HCT116 (cell line): ENCODE data around the gene FAM228B. TPM values are rescaled to one million over a fixed set of nuclear protein-coding genes. Genes with fewer than 3 reads are reported as not detected.
"Not testable (repeated sequence)": the region's sequence is repeated elsewhere in the genome, so short reads cannot be mapped to it uniquely, and the experiment has no call there.

ENCODE experiments used
- ATAC-seq: fragments of 200-7000 bp; cut with Tn5 transposase; 2 replicates; pipeline ENCODE4 v1.9.1; 2020; ENCODE audit warnings: mild to moderate bottlenecking, moderate library complexity
- BruUV-seq: library from RNA; stranded (reverse); fragments of 400-500 nt; replicated peaks from 2 replicates; lab custom pipeline; 2021; lab: Mats Ljungman, UMichigan
- CTCF ChIA-PET: fragments of 300-600 bp; sonication (Branson Sonifier 250); formaldehyde crosslinking; loops from one replicate; lab custom pipeline; 2021; ENCODE audit warnings: antibody characterized with exemption; lab: Charles Lee
- POLR2A ChIA-PET: fragments of 300-600, 350-600 bp; sonication (Branson Sonifier 250); formaldehyde crosslinking; loops from one replicate; lab custom pipeline; 2021; ENCODE audit warnings: antibody characterized with exemption; lab: Charles Lee
- RAD21 ChIA-PET, 2 experiments: fragments of 300-600 bp; sonication (Branson Sonifier 250); formaldehyde crosslinking; loops; one replicate each; lab custom pipeline; 2023; ENCODE audit warnings: low total read pairs in 2 of 2; ENCODE audit not compliant: uncharacterized antibody in 2 of 2, unreplicated experiment in 2 of 2, low non-redundant PET in 1 of 2; lab: Charles Lee
- DNase-seq: peaks from one replicate; pipeline ENCODE4 v3.0.0-alpha.2; 2010; ENCODE audit warnings: low read depth, low spot score
- H2AFZ ChIP-seq: fragments of 200-600 bp; shearing (Covaris generic), sonication (generic); 2 replicates; pipeline ENCODE4 v1.6.1; 2017; ENCODE audit warnings: low read depth, mixed run types, mixed read lengths, antibody characterized with exemption, low read length; ENCODE audit not compliant: poor library complexity, severe bottlenecking
- H3K27ac ChIP-seq: 2 replicates; pipeline ENCODE4 v1.5.1; 2012; ENCODE audit warnings: low read depth, low read length
- H3K27me3 ChIP-seq: fragments of 200-600 bp; sonication (generic); 2 replicates; pipeline ENCODE4 v1.6.1; 2016; ENCODE audit warnings: mixed run types, low read length, mixed read lengths; ENCODE audit not compliant: insufficient read depth
- H3K36me3 ChIP-seq, 2 experiments: fragments of 200-500 bp in 1 of 2; fragments of 200-600 bp in 1 of 2; sonication (Bioruptor generic) in 1 of 2; sonication (generic) in 1 of 2; 2 replicates each; pipeline versions ENCODE4 v1.5.1 to v1.6.1; 2014 to 2016; ENCODE audit warnings: low read length in 2 of 2, inconsistent platforms in 1 of 2, mixed read lengths in 1 of 2, mixed run types in 1 of 2; ENCODE audit not compliant: insufficient read depth in 2 of 2, control insufficient read depth in 1 of 2
- H3K4me1 ChIP-seq, 2 experiments: fragments of 200-600 bp in 1 of 2; sonication (generic) in 1 of 2; 2 replicates each; pipeline versions ENCODE4 v1.5.1 to v1.6.1; 2012 to 2017; ENCODE audit warnings: low read length in 2 of 2, inconsistent platforms in 1 of 2, mild to moderate bottlenecking in 1 of 2, mixed read lengths in 1 of 2, mixed run types in 1 of 2, moderate library complexity in 1 of 2; ENCODE audit not compliant: insufficient read depth in 2 of 2, control insufficient read depth in 1 of 2
- H3K4me2 ChIP-seq: fragments of 200-600 bp; sonication (generic); 2 replicates; pipeline ENCODE4 v1.6.1; 2017; ENCODE audit warnings: mixed run types, low read length, mixed read lengths
- H3K4me3 ChIP-seq, 2 experiments: fragments of 200-600 bp in 1 of 2; sonication (generic) in 1 of 2; replicated peaks in 1 of 2; 2 replicates each; pipeline ENCODE4 v1.5.1; 2011 to 2016; ENCODE audit warnings: low read length in 2 of 2, control low read depth in 1 of 2, low read depth in 1 of 2, mild to moderate bottlenecking in 1 of 2, mixed read lengths in 1 of 2, mixed run types in 1 of 2
- H3K79me2 ChIP-seq: fragments of 200-600 bp; sonication (generic); 2 replicates; pipeline ENCODE4 v1.6.1; 2017; ENCODE audit warnings: mild to moderate bottlenecking, mixed run types, low read length, moderate library complexity, mixed read lengths; ENCODE audit not compliant: insufficient read depth
- H3K9ac ChIP-seq: fragments of 200-600 bp; sonication (generic); 2 replicates; pipeline ENCODE4 v1.6.1; 2016; ENCODE audit warnings: low read length, mixed read lengths
- H3K9me2 ChIP-seq: fragments of 200-600 bp; sonication (generic), shearing (Covaris generic); 2 replicates; pipeline ENCODE4 v1.6.1; 2017; ENCODE audit warnings: mixed run types, mild to moderate bottlenecking, moderate library complexity; ENCODE audit not compliant: insufficient read depth
- H3K9me3 ChIP-seq, 2 experiments: fragments of 200-500 bp in 1 of 2; fragments of 200-600 bp in 1 of 2; sonication (Bioruptor generic) in 1 of 2; sonication (generic) in 1 of 2; 2 replicates each; pipeline ENCODE4 v1.6.1; 2014 to 2017; ENCODE audit warnings: low read length in 2 of 2, mixed read lengths in 2 of 2, inconsistent platforms in 1 of 2, low read depth in 1 of 2, mild to moderate bottlenecking in 1 of 2, mixed run types in 1 of 2, moderate library complexity in 1 of 2; ENCODE audit not compliant: control insufficient read depth in 1 of 2, insufficient read depth in 1 of 2
- H4K20me1 ChIP-seq: fragments of 200-600 bp; sonication (generic), shearing (Covaris generic); 2 replicates; pipeline ENCODE4 v1.6.1; 2017; ENCODE audit warnings: mixed run types, mild to moderate bottlenecking, moderate library complexity; ENCODE audit not compliant: insufficient read depth
- ATF3 ChIP-seq: IDR thresholded peaks from 2 replicates; pipeline ENCODE4 v1.6.1; 2012
- CBX3 ChIP-seq: IDR thresholded peaks from 2 replicates; pipeline ENCODE4 v1.6.1; 2012; ENCODE audit warnings: low read depth
- CEBPB ChIP-seq: IDR thresholded peaks from 2 replicates; pipeline ENCODE4 v1.6.1; 2012; ENCODE audit warnings: low read depth
- EZH2 ChIP-seq: fragments of 200-600 bp; sonication (generic); IDR thresholded peaks from 2 replicates; pipeline ENCODE4 v1.6.1; 2017; ENCODE audit warnings: antibody characterized with exemption, mixed run types
- EZH2phosphoT487 ChIP-seq: fragments of 200-600 bp; IDR thresholded peaks from 2 replicates; pipeline ENCODE4 v1.6.1; 2018; ENCODE audit warnings: antibody characterized with exemption, borderline replicate concordance
- SRF ChIP-seq: IDR thresholded peaks from 2 replicates; pipeline ENCODE4 v1.6.1; 2012; ENCODE audit warnings: low read depth
- intact Hi-C: fragments of 100-400 bp; cut with micrococcal nuclease; formaldehyde crosslinking; loops from 2 replicates; pipeline ENCODE4 v1.10.0; 2022
- total RNA-seq: library from RNA; stranded (reverse); gene quantifications from one replicate; pipeline ENCODE4 v1.2.1, GENCODE V29; 2021; ENCODE audit not compliant: unreplicated experiment
- TF ChIP-seq, protein P1 (sequence below), 3 experiments: fragments of 200-600 bp in 1 of 3; sonication (generic) in 1 of 3; IDR thresholded peaks in 2 of 3; conservative IDR thresholded peaks in 1 of 3; 2 replicates each; pipeline ENCODE4 v1.5.1; 2012 to 2017; ENCODE audit warnings: low read depth in 2 of 3, low read length in 2 of 3, antibody characterized with exemption in 1 of 3, borderline replicate concordance in 1 of 3, control low read depth in 1 of 3, mild to moderate bottlenecking in 1 of 3, mixed read lengths in 1 of 3, mixed run types in 1 of 3, moderate library complexity in 1 of 3; ENCODE audit not compliant: insufficient read depth in 1 of 3

Gene FAM228B
- total RNA-seq, 1 experiment from 2014 or later = 5.6 TPM

- ChIA-PET POLR2A (no interaction called here), RAD21 (no interaction called here), CTCF (no interaction called here)
- Histone ChIP-seq H3K36me3 (no peaks in the 10 kb centered on the region), H3K79me2 (no peaks in the 10 kb centered on the region), H4K20me1 (no peaks in the 10 kb centered on the region), H3K4me3 (no peak overlapping the region), H3K9me2 (no peaks in the 10 kb centered on the region), H3K4me1 (no peaks in the 10 kb centered on the region), H3K4me2 (no peak overlapping the region), H3K9me3 (no peaks in the 10 kb centered on the region), H3K27me3 (no peaks in the 10 kb centered on the region), H3K9ac (no peak overlapping the region), H3K27ac (no peak overlapping the region), H2AFZ (no peak overlapping the region)
- intact Hi-C loops = no loop called here
- ATAC-seq = no peak
- TF ChIP-seq EZH2 = no peak
- no peak for TF ChIP-seq EZH2phosphoT487
- TF ChIP-seq CEBPB = no peak
- TF ChIP-seq, protein P1, sequence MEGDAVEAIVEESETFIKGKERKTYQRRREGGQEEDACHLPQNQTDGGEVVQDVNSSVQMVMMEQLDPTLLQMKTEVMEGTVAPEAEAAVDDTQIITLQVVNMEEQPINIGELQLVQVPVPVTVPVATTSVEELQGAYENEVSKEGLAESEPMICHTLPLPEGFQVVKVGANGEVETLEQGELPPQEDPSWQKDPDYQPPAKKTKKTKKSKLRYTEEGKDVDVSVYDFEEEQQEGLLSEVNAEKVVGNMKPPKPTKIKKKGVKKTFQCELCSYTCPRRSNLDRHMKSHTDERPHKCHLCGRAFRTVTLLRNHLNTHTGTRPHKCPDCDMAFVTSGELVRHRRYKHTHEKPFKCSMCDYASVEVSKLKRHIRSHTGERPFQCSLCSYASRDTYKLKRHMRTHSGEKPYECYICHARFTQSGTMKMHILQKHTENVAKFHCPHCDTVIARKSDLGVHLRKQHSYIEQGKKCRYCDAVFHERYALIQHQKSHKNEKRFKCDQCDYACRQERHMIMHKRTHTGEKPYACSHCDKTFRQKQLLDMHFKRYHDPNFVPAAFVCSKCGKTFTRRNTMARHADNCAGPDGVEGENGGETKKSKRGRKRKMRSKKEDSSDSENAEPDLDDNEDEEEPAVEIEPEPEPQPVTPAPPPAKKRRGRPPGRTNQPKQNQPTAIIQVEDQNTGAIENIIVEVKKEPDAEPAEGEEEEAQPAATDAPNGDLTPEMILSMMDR (IDR thresholded peaks at IDR 0.05 in 2 of 3, conservative IDR thresholded peaks at IDR 0.05 in 1 of 3; ENCODE audit: borderline replicate concordance in 1 of 3, insufficient read depth in 1 of 3, low read depth in 2 of 3, low read length in 2 of 3) = no peak
- no peak for TF ChIP-seq SRF
- no peak for TF ChIP-seq ATF3
- no peak for TF ChIP-seq CBX3
- BruUV-seq = no TSS peak
- DNase-seq = no peak
These were observed 68.6 kb downstream of the FAM228B start for GRCh38 chr2:24191848-24192247.

- DNase-seq, POLR2A ChIA-PET, H3K9ac ChIP-seq, H3K9me3 ChIP-seq, H3K4me1 ChIP-seq, H3K9me2 ChIP-seq, H3K79me2 ChIP-seq, H3K4me3 ChIP-seq, H4K20me1 ChIP-seq, H3K4me2 ChIP-seq, RAD21 ChIA-PET, BruUV-seq, H2AFZ ChIP-seq, CTCF ChIA-PET, H3K27me3 ChIP-seq, ATAC-seq, H3K27ac ChIP-seq, H3K36me3 ChIP-seq, intact Hi-C loops: not testable (repeated sequence)
These were observed 73.9 kb downstream of the FAM228B start for GRCh38 chr2:24197213-24197612.
